HG02759 (cell line): Measurements from ENCODE around the gene KIAA1217.

Experiments used
- ATAC-seq: cut with Tn5 transposase; IDR thresholded peaks from one replicate; pipeline ENCODE4 v1.9.1; 2021; ENCODE audit warnings: mild to moderate bottlenecking, moderate library complexity; ENCODE audit not compliant: unreplicated experiment

KIAA1217 gene

GRCh38 chr10:24394461-24395190 lies 185.7 kb downstream of the KIAA1217 start:
- peak; percentile 58 for ATAC-seq

- no peak for ATAC-seq
Observed at GRCh38 chr10:24396396-24396795, 187.5 kb downstream of the KIAA1217 start.

GRCh38 chr10:24397662-24398061 lies 188.7 kb downstream of the KIAA1217 start:
- ATAC-seq, result no peak

GRCh38 chr10:24404567-24404966 lies 195.6 kb downstream of the KIAA1217 start:
- ATAC-seq, result no peak

- ATAC-seq, result no peak
Observed at GRCh38 chr10:24405635-24406034, 196.7 kb downstream of the KIAA1217 start.

GRCh38 chr10:24406809-24407483 lies 198.0 kb downstream of the KIAA1217 start:
- no peak for ATAC-seq

- no peak for ATAC-seq
Observed at GRCh38 chr10:24407928-24408327, 199.0 kb downstream of the KIAA1217 start.

- ATAC-seq, result no peak
Observed at GRCh38 chr10:24408365-24408764, 199.4 kb downstream of the KIAA1217 start.

- no peak for ATAC-seq
Observed at GRCh38 chr10:24414597-24414996, 205.7 kb downstream of the KIAA1217 start.

GRCh38 chr10:24415455-24416125 lies 206.7 kb downstream of the KIAA1217 start:
- ATAC-seq, result no peak

- no peak for ATAC-seq
Observed at GRCh38 chr10:24416248-24416647, 207.3 kb downstream of the KIAA1217 start.

GRCh38 chr10:24417053-24417452 lies 208.1 kb downstream of the KIAA1217 start:
- ATAC-seq, result no peak

- ATAC-seq, result no peak
Observed at GRCh38 chr10:24418532-24418931, 209.6 kb downstream of the KIAA1217 start.

GRCh38 chr10:24419066-24419465 lies 210.1 kb downstream of the KIAA1217 start:
- ATAC-seq, result no peak

GRCh38 chr10:24425151-24425550 lies 216.2 kb downstream of the KIAA1217 start:
- no peak for ATAC-seq

- no peak for ATAC-seq
Observed at GRCh38 chr10:24427678-24428409, 218.9 kb downstream of the KIAA1217 start.

GRCh38 chr10:24428410-24428782 lies 219.5 kb downstream of the KIAA1217 start:
- no peak for ATAC-seq

- ATAC-seq, result no peak
Observed at GRCh38 chr10:24430591-24430990, 221.7 kb downstream of the KIAA1217 start.

- ATAC-seq, result no peak
Observed at GRCh38 chr10:24432478-24433416, 223.8 kb downstream of the KIAA1217 start.

- ATAC-seq, result no peak
Observed at GRCh38 chr10:24433705-24434104, 224.8 kb downstream of the KIAA1217 start.
